ENCODE results near the gene PRR36.
"Not testable (repeated sequence)": the region's sequence is repeated elsewhere in the genome, so short reads cannot be mapped to it uniquely, and the experiment has no call there.

Gene PRR36

DNA sequence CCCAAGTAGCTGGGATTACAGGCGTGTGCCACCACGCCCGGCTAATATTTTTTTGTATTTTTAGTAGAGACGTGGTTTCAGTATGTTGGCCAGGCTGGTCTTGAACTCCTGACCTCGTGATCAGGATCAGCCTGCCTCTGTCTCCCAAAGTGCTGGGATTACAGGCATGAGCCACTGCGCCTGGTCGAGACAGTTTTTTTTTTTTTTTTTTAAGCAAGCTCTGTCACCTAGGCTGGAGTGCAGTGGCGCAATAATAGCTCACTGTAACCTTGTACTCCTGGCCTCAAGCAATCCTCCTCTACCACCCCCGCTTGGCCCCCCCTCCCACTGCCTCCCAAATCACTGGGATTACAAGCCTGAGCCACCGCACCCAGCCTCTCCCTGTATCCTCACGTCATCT is 23.1 kb upstream of the PRR36 start:
- DNase-seq, result no peak

DNA sequence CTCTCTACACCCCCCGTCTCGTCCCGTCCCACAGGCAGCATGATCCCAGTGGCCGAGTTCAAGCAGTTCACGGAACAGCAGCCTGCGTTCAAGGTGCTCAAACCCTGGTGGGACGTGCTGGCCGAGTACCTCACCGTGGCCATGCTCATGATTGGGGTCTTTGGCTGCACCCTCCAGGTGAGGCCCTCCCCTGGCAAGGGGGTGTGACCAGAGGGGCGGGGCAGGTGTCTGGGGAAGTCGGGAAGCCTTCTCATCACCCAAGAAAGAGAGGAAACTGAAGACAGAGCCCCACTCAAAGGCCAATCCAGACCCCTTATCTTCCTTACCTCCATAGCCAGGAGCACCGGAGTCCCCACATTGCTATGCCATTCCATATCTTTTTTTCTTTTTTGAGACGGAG is 21.4 kb upstream of the PRR36 start:
- no peak for DNase-seq

DNA sequence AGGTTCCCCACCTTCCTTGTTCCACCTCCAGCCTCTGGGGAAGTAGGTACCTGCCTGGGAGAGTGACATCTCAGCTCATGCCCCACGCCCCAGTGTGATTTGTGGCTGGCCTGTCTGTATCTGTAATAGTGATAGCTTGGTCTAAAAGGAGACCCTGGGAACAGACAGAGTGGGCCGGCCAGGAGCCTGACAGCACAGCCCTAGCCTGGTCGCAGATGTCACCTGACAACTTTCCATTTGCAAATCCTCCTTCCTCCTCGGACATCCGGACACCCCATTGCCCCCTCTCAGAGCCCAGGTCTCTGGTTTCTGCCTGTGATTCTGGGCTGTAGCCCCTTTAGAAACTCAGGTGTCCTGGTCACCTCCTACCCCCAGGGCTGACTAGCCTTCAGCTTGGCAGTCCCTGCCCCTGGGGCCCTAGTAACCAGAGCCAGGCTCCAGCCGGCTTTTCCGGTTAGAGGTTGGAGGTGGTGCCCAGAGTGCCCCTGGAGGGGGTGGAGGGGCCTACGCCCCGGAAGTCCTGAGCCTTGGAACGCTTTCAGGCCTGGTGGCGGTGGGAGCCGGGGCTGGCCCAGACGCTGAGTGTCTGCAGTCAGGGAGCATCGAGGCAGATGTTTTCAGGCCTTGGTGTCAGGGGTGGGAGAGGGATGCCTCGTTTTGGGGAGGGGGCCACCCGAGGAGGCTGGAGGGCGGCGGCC is 20.6 kb upstream of the PRR36 start:
- DNase-seq, result no peak

DNA sequence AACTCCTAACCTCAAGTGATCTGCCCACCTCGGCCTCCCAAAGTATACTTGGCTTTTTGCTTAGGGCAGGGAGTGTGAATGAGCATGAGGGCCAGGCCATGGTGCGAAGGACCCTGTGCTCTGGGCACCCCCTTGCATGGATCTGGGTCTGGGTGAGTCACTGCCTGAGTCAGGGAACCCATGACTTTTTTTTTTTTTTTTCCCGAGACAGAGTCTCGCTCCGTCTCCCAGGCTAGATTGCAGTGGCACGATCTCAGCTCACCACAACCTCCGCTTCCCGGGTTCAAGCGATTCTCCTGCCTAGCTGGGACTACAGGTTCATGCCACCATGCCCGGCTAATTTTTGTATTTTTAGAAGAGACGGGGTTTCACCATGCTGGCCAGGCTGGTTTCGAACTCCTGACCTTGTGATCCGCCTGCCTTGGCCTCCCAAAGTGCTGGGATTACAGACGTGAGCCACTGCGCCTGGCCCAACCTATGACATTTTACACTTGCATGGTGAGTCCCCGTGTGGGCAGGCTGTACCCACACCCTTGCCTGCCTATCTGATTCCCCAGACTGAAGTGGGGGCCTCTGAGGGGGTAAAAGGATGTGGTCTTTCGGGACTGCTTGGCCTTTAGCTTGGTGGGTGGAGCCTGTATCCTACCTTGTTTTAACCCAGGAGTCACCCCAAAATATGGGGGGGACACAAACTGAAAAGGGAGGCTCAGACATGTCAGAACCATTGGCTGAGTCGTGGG is 19.3 kb upstream of the PRR36 start:
- not testable (repeated sequence) for DNase-seq

DNA sequence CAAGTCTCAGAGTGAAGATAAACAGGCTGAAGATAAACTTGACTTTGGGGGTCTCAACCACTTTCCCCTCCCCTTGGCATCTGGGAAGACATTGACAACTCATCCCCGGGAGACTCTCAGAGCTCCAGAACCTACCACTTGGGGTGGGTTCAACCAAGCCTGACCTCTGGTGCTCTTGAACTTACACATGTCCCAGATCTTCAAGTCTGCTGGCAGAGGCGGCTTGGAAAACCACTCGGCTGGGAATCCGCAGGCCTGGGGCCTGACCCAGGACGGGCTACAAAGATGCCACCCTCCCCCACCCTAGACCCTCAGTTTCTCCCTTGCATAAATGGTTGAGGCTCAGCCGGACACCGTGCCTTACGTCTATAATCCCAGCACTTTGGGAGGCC is 14.6 kb upstream of the PRR36 start:
- DNase-seq, result no peak

DNA sequence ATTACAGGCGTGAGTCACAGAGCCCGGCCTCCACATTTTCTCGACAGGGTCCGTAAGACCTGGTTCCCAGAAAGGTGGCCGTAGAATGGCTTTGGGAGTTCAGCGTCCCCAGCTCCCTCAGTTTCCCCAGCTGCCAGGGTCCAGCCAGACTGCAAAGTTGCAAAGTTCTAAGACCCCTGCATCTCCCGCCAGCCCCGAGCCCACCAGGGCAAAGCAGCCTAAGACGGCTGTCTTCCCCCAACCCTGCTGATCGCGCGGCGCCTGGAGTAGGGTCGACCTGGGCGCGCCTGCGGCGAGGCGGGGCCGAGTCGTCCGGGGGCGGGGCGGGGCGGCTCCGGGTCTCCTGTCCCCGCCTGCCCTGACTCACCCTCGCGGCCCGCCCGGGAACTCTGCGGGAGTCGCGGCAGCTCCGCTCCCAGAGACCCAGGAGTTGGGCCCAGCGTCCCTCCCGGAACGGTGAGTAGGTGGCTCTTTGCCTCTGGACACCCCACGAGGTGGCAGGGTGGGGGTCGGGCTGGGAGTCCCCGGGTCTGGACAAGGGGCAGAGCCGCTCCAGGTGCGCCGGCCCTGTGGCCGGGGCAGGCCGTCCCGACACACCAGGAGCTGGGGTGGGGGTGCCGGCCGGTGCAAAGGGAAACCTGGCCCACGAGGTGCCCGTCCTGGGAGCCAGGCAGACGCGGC is 14.1 kb upstream of the PRR36 start, which contains the start of gene LRRC8E:
Gene LRRC8E (plus strand): TSS at position 366 of the 681 bp plus-strand sequence. CDS start 7,094 bp downstream, outside the sequence.
- DNase-seq, result peak; percentile 7

DNA sequence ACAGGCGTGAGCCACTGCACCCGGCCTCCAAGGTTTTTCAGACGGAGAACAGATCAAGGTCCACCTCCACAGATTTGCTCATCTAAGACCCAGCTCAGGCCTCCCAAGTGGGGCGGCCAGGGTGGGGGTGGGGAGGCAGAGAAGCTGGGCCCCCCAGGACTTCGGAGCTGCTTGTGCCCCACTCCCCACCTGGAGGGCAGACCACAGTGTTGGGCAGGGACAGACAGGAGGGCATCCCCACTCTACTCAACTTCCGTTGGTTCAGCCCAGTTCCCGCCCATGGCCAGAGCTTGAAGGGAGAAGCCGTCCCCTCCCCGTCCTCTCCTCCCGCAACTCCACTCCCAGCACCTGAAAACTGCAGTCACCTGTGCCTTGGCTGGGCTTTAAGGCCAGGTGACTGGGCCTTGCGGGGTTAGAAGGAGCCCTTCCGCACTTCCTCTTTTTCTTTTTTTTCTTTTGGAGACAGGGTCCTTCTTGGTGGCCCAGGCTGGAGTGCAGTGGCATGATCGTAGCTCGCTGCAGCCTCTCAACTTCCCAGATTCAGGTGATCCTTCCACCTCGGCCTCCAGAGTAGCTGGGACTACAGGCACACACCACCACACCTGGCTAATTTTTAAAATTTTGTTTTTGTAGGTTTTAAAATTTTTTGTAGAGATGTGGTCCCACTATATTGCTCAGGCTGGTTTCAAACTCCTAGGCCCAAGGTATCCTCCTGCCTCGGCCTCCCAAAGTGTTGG is 13.4 kb upstream of the PRR36 start:
- no peak for DNase-seq

DNA sequence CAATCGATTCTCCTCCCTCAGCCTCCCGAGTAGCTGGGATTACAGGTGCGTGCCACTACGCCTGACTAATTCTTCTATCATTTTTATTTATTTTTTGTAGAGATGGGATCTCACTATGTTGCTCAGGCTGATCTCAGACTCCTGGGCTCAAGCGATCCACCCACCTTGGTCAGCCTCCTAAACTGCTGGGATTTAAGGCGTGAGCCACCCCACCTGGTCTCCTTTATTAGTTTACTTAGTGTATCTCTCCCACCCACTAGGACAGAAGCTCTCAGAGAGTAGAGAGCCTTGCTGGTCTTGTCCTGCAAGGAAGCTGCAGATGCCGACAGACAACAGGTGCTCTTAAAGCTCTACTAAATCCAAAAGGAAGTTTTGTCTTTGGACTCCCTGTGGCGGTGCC is 11.6 kb upstream of the PRR36 start:
- no peak for DNase-seq

DNA sequence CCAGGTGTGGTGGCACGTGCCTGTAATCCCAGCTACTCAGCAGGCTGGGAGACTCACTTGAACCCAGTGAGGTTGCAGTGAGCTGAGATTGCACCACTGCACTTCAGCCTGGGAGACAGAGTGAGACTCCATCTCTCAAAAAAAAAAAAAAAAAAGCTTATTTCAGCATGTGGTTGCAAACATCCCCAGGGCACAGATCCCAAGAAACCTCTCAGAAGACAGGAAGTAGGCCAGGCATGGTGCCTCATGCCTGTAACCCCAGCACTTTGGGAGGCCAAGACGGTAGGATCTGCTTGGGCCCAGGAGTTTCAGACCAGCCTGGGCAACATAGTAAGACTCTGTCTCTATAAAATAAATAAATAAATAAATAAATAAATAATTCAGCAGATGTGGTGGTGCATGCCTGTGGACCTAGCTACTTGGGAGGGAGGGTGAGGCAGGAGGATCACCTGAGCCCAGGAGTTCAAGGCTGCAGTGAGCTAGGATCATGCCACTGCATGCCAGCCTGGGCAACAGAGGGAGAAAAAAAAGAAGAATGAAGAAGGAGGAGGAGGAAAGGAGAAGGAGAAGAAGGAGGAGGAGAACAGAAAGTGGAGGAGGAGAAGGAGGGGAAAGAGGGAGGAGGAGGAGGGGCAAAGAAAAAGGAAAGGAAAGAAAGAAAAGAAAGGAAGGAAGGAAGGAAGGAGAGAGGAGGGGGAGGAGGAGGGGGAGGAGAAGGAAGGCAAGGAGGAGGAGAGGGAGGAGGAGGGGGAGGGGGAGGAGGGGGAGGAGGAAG is 9.8 kb upstream of the PRR36 start:
- no peak for DNase-seq

DNA sequence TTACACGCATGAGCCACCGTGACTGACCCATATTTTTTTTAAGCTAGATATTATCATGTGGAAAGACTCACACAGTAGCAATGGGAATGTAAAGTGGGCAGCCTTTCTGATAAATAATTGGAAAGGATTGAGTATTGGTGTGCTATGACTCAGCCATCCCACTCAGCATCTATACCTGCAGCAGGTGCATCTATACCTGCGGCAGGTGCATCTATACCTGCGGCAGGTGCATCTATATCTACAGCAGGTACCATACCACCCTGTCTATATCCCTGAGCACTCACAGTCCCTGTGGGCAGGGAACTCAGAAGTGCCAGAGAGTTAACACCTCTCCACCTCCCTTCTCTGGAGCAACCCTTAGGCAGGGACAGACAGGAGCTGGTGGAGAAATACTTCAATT is 8.9 kb upstream of the PRR36 start:
- no peak for DNase-seq

DNA sequence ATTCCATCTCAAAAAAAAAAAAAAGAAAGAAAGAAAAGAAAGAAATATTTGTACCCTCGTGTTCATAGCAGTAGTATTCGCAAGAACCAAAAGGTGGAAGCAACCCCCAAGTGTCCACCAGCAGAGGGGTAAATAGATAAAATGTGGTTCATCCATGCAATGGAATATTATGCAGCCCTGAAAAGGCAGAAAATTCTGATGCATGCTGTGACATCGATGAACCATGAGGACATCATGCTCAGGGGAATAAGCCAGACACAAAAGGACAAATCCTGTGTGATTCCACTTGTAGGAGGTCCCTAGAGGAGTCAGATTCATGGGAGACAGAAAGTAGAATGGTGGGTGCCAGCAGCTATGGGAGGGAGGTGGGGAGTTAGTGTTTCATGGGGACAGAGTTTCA is 7.7 kb upstream of the PRR36 start:
- no peak for DNase-seq

DNA sequence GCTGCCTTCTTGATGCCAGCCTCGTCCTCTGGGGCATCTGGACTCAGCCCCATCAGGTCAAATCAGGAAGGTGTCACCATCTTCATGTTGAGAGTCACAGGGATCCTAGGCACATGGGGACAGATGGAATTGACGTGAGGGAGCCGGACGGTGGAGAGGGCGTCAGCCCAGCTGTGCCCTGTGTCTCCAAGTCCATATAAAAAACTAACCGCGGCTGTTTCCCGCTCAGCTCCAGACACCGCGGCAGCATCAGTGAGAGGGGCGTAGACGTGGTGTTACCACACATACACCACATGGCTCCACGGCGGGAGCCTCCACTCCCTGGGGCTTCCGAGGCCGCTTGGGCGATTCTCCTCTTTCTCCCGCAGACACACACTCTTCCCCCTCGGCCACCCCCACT is 5.6 kb upstream of the PRR36 start:
- no peak for DNase-seq

DNA sequence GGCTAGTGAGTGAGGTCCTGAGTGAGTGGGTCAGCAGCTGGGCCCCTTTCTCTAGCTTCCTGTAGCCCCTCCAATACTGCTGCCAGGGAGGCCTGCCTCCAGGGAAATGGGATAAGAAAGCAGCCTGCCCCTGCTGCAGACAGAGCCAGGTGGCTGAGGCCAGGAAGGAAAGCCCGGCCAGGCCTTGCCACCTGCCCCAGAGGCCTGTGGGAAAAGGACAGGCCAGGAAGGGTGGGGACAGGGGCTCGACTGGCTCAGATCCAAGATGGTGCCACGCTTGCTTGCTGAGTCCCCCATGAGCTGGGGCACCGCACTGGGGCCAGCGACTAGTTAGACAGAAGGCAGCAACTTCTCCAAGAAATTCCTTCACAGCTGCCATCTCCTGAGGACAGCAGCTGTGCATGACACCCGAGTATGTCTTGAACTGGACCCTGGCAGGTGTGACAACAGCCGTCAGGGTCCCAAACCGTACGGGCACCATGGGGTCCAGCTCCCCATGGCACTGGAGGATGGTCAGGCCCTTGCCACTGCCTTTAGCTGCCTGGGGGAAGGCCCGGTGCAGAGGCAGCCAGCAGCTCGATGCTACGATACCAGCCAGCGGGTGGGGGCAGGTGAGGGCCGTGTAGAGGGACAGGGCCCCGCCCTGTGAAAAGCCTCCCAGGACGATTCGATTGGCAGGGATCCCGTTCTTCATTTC is 5.1 kb upstream of the PRR36 start:
- DNase-seq, result no peak

DNA sequence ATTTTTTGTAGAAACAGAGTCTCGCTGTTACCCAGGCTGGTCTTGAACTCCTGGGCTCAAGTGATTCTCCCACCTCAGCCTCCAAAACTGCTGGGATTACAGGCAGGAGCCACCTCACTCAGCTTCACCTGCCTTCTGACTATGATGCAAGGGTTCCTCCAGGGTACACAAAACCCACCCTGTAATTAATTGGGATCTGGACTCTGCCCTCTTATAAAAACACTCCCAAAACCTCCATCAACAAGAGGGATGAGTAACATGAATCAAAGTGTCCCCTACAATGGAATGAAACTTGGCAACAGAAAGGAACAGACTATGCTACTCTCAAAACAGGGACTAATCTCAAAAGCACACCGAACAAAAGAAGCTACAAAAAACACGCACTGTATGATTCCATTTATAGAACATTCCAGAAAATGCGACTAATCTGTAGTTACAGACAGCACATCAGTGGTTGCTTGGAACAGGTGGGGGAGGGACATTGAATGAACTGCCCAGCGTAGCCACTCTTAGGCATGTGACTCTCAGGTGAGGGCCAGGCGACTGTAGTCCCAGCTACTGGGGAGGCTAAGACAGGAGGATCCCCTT is 3.2 kb upstream of the PRR36 start:
- no peak for DNase-seq

DNA sequence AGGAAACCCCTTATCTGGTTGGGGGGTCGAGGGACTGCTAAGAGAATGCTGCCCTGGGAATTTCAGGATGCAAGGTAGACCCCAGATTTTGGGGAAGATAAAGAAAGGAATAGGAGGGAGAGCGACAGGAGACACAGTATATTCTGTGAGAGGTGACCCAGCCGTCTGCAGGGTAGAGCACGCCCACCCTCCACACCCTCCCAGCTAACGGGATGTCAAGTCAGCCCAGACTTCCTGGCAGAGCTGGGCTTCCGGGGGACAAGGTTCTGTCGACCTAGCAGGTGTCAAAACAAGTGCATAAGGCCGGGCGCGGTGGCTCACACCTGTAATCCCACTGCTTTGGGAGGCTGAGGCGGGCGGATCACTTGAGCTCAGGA is 695 bp upstream of the PRR36 start:
- no peak for DNase-seq

DNA sequence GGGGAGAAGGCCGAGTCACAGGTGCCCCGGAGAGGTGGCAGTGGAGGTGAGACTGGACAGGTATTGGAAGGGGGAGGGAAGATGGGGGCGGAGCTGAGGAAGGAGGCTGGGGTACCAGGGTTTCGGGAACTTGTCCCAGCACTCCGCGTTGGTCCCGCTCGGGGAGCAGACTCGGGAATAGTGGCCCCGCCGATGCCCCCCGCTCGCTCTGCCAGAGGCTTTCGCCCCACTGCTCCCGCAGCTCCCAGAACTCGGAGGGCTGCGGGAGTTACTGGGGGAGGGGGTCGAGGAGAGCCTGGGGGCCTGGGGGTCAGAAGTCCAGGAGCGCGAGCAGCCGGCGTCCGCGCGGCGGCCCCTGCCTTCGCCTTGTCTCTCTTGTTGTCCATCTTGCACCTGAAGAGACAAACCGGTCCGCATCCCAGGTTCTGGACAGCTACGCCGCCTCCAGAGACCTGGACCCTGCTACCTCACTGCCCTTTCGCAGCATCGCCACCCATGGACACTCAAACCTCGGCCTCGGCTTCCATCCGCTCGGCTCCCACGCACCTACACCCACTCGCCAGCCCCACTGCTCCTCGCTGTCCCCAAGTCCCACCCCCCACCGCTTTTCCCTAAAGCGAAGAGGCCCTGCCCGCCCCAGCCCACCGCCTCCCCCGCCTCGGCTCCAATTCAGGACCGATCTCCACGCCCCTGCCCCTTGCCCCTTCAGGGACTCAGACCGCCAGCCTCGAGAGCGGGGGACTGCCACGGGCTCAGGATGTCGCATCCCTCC is 700 bp downstream of the PRR36 start:
- DNase-seq, result no peak

DNA sequence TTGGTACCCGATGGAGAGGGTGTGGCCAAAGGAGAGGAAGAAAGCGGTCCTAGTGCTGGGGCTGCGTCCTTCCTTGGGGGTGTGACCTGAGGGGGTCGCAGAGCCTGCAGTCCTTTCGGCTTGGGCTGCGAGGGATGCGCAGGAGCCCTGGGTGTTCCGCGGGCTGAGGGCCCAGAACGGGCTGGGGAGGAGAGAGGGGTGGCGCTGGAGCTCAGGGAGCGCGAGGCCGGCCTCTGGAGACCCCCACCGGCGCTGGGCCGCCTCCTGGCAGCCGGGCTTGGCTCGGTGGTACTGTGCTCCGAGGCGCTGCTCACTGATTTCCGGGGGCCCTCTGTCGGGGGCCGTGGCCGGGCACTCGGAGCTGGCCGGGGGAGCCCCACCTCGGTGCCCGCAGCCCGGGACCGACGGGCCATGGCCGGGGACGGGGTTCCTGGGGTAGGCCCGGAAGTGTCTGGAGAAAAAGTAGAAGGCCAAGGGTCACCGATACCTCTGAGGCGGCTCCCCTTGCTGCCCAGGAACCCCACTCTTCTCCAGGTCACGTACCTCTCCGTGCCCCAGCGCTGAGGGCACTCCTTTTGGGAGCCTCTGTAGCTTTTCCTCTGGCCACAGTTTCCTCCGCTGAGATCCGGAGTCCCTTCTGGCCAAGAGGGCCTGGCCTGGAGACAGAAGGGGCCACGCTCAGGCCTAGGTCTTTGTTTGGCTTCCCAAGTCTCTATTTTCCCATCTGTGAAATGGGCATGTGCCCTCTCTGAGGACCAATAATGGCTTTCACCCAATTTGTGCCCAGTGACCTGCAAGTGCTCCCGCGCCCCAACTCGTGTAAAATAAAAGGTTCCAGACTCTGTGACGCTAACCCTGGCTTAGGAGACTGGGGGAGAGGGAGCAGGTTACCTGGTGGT is 1.6 kb downstream of the PRR36 start:
- no peak for DNase-seq

DNA sequence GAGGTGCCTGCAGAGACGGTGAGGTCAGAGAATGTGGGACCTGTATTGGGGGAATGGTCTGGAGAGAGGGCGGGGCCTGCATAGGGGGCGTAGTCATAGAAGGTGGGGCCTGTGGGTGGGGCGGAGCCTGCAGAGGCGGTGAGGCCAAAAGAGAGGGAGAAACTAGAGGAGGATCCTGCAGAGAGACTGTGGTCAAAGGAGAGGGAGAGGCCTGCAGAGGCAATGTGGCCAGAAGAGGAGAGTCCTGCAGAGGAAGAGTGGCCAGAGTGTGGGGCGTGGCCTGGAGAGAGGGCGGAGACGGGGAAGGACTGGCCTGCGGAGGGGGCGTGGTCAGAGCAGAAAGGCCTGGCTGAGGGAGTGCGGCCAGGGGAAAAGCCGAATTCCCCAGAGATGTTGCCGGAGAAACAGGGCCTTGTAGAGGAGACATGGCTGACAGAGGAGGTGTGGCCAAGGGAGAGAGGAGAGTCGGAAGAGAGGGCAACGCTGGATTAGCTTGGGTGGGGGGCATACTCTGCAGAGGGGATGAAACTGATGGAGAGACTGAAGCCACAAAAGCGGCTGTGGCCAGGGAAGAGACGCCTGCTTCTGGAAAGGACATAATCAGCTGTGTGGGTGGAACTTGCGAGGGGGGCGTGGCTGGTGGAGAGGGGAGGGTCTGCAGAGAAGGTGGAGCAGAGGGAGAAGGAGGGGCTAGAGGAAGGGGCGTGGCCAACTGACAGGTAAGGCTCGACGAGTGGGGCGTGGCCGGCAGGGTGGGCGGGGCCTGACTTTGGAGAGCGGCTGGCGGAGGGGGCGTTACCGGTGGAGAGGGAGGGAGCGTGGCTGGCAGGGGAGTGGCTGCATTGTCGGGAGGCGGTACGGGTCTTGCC is 2.5 kb downstream of the PRR36 start:
- peak; percentile 77 for DNase-seq

Data from NCI-H774 (cell line).